GM21619 (cell line): ENCODE measurements around the gene USP37.

Experiments used
- ATAC-seq: cut with Tn5 transposase; IDR thresholded peaks from one replicate; pipeline ENCODE4 v1.9.1; 2021; ENCODE audit not compliant: unreplicated experiment

The USP37 gene

DNA sequence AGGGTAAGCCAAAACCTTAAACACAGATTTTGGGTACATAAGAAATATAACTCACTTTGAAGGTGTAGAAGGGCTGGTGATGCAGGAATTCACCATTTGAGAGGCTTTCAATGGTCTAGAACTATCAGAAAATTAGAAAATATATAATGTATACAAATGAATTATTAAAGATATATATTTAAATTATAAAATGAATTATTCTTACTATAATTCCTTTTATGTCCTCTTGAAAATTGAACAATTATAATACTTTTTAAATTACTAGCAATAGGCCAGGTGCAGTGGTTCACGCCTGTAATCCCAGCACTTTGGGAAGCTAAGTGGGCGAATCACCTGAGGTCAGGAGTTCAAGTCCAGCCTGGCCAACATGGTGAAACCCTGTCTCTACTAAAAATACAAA, 88.6 kb downstream of the USP37 start:
- ATAC-seq = no peak

DNA sequence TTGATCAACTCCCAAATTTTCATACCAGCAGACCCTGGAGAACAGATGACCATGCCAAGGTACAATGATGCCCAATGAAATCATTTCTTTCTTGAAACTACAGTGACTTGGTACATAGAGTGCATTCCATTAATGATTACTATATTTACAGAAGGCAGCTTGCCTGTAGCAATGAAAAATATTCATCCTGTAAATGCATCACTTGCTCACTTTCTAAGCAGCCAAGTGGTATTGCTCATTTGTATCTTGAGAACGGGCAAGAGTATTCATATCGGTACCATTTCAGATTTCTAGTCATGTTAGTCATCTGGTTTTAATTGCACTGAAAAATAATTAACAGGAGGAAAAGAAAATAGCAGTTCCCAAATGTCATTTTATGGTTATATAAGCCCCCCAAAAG, 89.6 kb downstream of the USP37 start:
- peak; percentile 48 for ATAC-seq

DNA sequence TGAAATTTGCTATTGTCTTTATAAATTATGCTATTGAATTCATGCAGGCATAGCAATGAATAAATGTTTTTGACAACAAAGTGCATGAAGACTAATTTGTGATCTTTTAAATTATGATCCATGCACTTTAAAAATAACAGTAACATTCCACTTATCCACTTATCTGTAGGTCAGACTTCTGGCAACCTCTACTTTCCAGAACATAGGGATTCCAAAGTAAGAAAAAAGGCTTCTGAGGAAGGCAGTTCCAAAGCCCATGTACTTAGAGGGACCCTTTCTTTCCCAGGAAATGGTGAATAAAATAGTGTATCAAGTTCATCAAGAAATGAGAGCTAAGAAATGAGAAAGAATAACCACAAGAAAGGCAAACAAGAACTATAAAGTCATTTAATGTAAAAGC, 90.9 kb downstream of the USP37 start:
- no peak for ATAC-seq

DNA sequence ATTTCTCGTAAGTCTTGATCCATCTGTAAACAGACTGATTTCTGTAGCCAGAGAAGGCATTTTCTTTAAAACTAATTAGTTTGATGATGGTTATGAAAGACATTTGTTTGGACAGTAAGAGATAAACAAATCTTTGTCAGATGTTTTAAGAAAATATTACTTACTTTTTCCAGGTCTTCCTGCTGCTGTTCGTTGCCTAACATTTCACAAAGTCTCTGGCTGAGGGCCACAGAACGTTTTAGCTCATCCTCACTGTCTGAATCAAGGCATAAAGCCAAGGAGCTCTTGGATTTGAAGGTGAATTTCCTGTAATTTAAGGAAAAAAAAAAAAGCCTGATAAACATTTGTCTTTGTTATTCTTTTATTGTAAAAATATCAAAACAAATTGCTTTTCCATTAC, 91.5 kb downstream of the USP37 start:
- no peak for ATAC-seq

DNA sequence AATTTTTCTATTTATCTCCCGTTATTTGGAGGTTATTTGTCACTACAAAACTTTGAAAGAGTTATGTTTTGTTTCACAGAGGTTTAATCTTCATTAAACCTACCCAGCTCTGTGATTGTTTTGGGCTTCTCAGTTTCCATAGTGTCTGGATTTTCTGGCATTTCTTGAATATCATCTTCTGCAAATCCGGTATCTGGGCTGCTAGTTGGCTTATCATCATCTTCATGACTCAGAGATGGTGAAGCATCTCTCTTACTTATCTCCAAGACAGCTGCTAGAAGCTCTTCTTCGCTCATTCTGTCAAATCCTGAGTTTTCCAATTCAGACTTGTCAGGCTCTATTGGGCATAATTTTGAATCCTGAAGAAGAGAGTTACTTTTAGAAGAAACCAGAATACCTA, 93.6 kb downstream of the USP37 start:
- ATAC-seq = no peak

DNA sequence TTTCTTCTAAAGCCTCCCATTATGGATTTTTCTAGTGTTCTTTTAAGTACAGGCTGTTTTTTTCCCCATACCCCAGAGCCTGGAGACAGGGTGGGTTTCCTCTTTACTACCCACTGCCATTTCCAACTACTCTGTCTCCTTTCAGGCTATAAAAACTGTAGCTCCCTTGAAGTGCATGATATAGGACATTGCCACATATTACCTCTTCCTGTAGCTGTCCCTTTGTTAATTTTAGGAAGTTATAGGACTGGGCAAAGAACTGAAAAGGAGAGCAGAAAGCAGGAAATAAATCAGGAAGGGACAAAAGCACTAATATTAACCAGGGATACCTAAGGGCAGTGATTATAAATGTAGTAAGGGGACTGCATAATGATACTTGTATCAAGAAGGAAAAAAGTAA, 95.2 kb downstream of the USP37 start:
- no peak for ATAC-seq

DNA sequence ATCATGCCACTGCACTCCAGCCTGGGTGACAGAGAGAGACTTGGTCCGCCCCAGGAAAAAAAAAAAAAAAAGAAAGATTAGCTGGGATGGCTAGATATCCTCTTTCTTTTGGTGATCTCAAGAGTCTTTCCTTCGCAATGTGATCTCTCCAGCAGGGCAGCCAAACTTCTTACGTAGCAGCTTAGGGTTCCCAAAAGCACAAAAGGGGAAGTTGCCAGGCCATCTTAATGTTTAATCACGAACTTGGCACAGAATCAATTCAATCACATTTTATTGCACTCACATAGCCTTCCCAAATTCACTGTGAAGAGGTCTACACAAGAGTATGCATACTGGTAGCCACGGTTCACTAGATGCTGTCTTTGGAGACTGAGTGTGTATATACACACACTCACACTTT, 96.2 kb downstream of the USP37 start:
- ATAC-seq = no peak

DNA sequence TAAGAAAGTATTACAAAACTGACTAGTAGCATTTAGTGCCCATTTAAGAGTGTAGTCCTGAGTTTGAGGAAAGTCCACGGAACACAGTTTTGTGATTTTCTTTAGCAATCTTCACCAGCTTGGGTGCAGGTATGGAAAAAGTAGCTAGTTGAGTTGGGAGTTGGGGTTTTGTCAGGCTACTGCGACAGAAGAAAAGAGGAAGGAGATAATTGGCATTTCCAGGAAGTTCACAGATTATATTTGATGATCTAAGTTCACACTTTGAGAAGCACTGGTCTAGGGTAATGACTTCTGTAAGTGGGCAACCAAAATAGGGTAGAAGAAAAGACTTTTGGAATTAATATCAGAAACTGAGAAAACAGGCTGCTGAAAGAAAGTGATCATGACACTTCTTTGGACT, 97.1 kb downstream of the USP37 start:
- no peak for ATAC-seq

DNA sequence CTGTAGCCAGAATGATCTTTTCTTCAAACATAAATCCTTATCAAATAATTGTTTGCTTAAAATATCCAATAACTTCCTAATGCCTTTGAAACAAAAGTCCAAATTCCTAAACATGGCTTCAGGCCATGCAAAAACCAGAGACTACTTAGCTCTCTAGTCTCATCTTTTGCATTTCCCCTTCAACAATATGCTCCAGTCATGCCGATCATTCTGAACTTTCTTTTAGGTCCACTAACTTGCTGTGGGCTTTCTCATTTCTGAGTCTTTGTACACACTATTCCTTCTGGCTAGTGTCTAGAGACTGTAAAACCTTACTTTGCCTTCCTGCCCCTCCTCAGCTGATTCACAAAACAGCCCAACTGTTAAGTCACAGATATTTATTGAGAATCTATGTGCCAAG, 97.7 kb downstream of the USP37 start:
- no peak for ATAC-seq

DNA sequence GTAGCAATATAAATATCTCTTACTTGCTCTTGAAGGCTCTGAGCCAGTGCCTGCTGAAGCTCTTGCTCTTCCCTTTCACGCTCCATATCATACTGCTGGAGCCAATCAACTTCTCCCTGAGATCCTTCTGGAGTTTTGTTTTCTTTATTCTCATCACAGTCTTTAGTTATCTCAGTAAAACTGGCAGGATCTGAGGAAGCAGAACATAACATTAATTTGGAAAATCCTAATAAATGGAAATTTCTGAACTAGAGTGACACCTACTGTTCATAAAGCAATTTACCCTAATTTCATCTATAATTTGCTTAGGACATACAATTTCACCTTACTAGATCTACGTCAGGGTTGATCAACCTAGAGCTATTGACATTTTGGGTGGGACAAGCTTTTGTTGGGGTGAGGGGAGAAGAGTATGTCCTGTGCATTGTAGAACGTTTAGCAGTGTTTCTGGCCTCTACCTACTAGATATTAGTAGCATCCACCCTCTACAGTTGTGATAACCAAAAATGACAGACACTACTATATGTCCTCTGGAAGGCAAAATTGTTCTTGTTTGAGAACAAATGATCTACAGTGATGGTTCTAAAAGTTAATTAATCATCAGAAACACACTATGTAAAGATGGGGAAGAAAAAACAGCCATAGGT, 102.0 kb downstream of the USP37 start:
- ATAC-seq = no peak

DNA sequence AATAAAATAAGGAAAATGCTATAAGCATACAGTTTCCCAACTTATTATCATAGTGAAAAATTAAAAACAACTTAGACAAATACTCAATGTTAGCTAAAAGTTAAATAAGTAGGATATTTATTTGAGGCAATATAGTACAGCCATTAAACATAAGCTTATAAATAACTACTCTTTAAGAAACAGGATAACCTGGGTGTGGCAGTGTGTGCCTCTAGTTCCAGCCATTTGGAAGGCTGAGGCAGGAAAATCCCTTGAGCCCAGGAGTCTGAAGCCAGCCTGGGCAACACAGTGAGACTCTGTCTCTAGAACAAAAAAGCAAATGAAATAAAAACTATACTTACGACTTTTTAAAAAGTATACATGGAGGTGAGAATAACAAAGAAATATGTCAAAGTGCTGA, 109.6 kb downstream of the USP37 start:
- no peak for ATAC-seq

DNA sequence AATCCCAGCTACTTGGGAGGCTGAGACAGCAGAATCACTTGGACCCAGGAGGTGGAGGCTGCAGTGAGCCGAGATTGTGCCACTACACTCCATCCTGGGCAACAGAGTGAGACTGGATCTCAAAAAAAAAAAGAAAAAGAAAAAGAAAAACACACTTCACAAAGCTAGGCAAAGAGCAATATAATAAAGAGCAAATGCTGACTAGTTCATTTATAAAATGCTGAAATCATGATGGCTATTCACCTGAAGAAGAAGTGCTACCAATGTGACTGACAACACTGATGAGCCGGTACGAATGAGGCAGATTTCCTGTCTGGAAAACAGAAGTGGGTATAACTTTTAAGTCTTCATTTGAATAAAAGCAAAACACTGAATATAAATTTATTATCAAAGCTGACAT, 111.3 kb downstream of the USP37 start:
- no peak for ATAC-seq

DNA sequence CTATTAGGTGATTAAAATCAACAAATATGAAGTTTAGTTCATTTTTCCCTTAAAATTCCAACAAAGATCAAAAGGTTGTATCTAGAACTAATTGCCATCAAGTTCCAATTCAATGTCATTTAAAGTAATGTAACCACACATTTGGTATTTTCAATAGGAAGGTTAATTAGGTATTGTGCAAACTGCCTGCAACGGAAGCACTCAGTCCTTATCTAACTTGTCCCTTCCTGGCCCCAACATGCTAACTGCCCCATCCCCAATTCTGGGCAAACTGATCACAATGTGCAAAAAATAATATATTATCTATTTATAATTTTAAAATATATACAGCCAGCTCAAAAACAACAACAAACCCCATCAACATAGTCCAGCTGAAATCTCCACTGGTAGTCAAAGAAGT, 116.1 kb downstream of the USP37 start:
- no peak for ATAC-seq

DNA sequence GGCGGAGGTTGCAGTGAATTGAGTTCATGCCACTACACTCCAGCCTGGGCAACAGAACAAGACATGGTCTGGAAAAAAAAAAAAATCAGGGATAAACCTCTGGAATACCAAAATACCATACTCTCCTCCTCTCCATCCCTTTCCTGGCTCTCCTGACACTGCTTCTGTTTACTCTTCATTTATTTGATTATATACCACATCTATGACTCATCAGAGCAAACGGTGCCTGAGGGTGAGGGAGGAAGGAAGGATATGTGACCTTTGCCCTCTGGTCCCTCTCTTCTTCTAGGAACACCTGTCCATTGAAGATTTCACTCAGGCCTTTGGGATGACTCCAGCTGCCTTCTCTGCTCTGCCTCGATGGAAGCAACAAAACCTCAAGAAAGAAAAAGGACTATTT, 119.2 kb downstream of the USP37 start:
- no peak for ATAC-seq

DNA sequence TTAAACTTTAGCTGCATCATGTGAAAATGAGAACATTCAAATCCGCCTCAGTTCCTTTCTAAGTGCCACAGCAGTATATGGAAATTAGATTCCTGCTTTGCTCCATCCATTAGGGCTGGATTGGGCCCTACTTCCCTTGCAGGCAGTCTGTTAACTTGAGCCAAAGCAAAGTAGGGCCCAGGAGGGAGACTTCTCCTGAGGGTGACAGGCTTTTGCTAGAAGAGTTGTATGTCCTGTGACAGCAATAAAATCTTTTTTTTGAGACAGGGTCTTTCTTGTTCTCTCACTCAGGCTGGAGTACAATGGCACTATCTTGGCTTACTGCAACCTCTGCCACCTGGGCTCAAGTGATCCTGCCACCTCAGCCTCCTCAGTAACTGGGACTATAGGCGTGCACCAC, 121.1 kb downstream of the USP37 start:
- no peak for ATAC-seq

DNA sequence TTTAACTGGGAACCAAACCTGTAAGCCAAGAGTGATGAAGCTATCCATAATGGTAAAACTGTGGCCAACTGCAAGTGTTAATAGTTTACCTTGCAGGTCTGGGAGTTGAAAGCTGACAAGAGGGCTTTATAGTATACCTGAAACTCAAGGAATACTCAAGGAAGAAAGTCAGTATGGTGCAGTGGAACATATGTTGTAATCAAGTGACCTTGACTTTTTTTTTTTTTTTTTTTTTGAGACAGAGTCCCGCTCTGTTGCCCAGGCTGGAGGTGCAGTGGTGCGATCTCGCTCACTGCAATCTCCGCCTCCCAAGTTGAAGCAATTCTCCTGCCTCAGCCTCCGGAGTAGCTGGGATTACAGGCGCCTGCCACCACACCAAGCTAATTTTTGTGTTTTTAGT, 121.6 kb downstream of the USP37 start:
- ATAC-seq = no peak

DNA sequence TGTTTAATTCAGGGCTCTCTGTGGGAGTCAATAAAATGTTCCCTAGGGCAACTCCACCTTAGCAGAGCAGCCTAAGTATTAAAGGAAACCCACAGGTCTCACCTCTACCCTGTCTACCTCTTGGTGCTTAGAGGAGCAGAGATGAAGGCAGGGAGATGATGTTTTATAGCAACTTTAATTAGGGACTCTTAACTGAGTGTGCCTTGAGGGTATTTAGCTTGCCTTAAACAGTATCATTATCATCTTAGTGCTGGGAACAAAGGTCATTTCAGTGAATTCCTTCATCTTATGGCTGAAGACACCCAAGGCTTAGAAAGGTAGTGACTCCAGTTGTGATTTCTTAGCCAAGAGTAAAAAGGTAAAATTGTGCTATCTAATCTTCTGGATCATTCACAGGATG, 122.5 kb downstream of the USP37 start:
- ATAC-seq = no peak

DNA sequence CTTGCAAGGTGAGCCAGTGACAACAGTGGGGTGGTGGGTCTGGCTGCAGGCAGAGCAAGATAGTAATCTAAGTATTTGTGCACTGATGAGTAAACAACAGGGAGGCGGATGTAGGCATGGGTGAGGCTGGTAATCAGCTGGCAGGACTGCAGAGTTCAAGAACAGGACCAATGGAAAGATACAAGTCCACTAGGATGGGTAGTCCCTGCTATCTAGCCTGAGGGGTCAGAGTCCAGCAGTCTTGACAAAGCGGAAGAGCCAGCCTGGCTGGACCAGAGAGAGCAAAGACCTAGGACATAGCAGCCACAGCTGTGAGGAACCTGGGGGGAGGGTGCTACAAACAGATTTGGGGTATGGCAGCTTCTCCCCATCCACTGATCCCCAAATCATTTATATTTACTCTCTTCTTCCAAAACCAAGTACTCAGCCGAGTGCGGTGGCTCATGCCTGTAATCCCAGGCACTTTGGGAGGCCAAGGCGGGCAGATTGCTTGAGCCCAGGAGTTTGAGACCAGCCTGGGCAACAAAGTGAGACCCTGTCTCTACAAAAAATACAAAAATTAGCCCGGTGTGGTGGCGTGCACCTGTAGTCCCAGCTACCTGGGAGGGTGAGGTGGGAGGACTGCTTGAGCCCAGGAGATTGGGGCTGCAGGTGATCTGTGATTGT, 123.3 kb downstream of the USP37 start:
- ATAC-seq = no peak

DNA sequence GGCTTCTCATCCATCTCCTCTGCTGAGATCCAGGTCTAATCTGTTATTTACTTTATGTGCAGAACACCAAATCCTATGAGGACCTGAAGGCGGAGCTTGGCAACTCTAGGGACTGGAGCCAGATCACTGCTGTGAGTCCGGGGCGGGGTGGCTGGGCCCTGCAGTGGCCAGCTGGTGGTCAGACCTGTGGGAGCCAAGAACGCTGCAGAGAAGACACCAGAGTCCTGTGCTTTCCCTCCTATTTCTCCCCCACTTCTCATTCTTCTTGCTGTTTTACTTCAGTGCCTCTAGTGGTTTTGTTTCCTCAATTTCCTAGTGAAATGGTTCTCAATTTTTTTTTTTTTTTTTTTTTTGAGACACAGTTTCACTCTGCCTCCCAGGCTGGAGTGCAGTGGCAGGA, 129.6 kb downstream of the USP37 start:
- no peak for ATAC-seq

DNA sequence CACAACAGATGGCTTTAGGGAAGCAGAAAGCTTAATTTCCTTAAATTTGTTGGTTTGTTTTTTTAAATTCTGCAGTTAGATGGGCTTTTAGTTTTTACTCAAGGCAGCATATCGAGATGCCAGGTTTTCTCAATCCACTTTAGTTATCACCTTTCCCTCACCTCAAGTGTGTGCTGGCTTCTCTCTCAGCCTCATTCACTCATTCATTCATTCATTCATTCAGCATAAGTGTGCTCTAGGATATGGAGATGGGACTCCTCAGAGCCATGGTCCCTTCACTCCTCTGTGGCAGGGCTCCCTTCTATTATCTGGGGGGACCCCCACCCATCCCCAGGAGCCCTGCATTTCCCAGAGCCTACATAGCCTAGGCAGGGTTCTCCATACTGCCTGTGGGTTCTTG, 130.2 kb downstream of the USP37 start:
- ATAC-seq = no peak

DNA sequence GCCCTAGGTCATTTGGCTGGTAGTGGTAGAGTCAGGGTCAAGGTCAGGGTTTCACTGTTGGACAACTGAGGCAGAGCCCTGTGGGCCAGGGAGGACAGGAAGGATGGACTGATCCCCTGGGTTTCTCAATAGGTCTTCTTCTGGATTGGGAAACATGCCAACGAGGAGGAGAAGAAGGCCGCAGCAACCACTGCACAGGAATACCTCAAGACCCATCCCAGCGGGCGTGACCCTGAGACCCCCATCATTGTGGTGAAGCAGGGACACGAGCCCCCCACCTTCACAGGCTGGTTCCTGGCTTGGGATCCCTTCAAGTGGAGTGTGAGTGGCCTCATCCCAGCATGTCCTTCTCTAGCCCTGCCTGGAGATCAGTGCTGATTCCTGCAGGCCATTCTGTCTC, 131.2 kb downstream of the USP37 start:
- no peak for ATAC-seq

DNA sequence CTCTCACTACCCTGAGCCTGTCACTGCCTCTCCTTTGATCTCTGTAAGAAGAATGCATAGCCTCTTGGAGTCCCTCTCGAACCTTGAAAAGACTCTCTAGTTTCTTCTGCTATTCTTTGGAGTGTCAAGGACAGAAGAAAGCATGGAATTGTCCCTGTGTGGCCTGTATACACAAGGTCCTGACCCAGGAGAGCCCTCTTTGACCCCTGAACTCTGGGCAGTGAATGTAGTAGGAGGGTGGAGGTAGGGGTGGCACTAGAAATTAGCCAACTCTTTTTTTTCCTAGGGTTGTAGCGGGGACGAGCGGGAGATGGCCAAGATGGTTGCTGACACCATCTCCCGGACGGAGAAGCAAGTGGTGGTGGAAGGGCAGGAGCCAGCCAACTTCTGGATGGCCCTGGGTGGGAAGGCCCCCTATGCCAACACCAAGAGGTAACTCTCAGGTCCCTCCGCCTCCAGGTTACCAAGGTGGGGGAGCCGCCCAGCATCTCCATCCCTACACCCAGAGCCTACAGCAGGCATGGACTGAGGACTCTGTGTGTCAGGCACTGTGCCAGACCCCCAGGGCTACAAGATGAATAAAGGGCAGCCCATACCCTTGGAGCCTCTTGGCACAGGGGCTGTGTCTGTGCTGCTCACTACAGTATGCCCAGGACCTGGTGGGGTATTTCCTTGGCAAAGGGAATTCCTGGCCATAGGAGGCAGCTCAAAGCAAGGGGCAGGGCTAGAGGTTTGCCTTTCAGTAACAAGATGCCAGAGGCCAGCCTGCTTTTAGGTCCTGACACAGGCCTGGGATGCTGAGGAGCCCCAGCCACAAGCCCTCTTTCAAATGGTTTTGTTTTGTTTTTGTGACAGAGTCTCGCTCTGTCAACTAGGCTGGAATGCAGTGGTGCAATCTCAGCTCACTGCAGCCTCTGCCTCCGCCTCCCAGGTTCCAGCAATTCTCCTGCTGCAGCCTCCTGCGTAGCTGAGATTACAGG, 132.9 kb downstream of the USP37 start:
- ATAC-seq = no peak
